Activated naive CD4-positive, alpha-beta T cell treated with anti-CD3 and anti-CD28 coated beads, Interleukin-2, amount 50 U/mL, for 24 hours (primary cell): Measurements from ENCODE around the gene TENT4A.

Source experiments
- H3K27ac Mint-ChIP-seq: one replicate; pipeline ENCODE4 v1.8.0; 2021; ENCODE audit warnings: mild to moderate bottlenecking, mixed read lengths
- H3K27me3 Mint-ChIP-seq: one replicate; pipeline ENCODE4 v1.8.0; 2021; ENCODE audit warnings: mixed read lengths
- H3K36me3 Mint-ChIP-seq: one replicate; pipeline ENCODE4 v1.8.0; 2021; ENCODE audit warnings: mixed read lengths
- H3K4me1 Mint-ChIP-seq: one replicate; pipeline ENCODE4 v1.8.0; 2021; ENCODE audit warnings: mixed read lengths
- H3K4me3 Mint-ChIP-seq: one replicate; pipeline ENCODE4 v1.8.0; 2021; ENCODE audit warnings: mild to moderate bottlenecking, mixed read lengths
- H3K9me3 Mint-ChIP-seq: one replicate; pipeline ENCODE4 v1.8.0; 2021; ENCODE audit warnings: mixed read lengths

The TENT4A gene

GRCh38 chr5:6710070-6710469, 3.2 kb upstream of the TENT4A start:
- Mint-ChIP-seq H3K27ac (no peak overlapping the region), H3K27me3 (no peaks in the 10 kb centered on the region), H3K4me3 (no peak overlapping the region), H3K4me1 (peaks cover 7% of the 10 kb centered on the region), H3K9me3 (no peaks in the 10 kb centered on the region), H3K36me3 (no peaks in the 10 kb centered on the region)

GRCh38 chr5:6710551-6711318, 2.5 kb upstream of the TENT4A start:
- H3K27ac Mint-ChIP-seq: peak overlapping the region; percentile 53

GRCh38 chr5:6711409-6712141, 1.7 kb upstream of the TENT4A start:
- H3K4me3 Mint-ChIP-seq: peak overlapping the region; percentile 88
- H3K4me1 Mint-ChIP-seq: peaks cover 22% of the 10 kb centered on the region
- H3K9me3 Mint-ChIP-seq: no peaks in the 10 kb centered on the region
- H3K27me3 Mint-ChIP-seq: no peaks in the 10 kb centered on the region
- no peaks in the 10 kb centered on the region for H3K36me3 Mint-ChIP-seq
- H3K27ac Mint-ChIP-seq: peak overlapping the region; percentile 94

More at GRCh38 chr5:6710551-6711318, 2.5 kb upstream of the TENT4A start:
- H3K27me3 Mint-ChIP-seq: no peaks in the 10 kb centered on the region
- no peaks in the 10 kb centered on the region for H3K9me3 Mint-ChIP-seq
- H3K36me3 Mint-ChIP-seq: no peaks in the 10 kb centered on the region
- peaks cover 13% of the 10 kb centered on the region for H3K4me1 Mint-ChIP-seq
- H3K4me3 Mint-ChIP-seq: peak overlapping the region; percentile 43

GRCh38 chr5:6712142-6712576, 1.1 kb upstream of the TENT4A start:
- Mint-ChIP-seq H3K36me3 (no peaks in the 10 kb centered on the region), H3K27me3 (no peaks in the 10 kb centered on the region), H3K4me1 (peaks cover 27% of the 10 kb centered on the region), H3K9me3 (no peaks in the 10 kb centered on the region), H3K27ac (peak overlapping the region; percentile 94), H3K4me3 (peak overlapping the region; percentile 88)

GRCh38 chr5:6712577-6713273, 507 bp upstream of the TENT4A start:
- peaks cover 33% of the 10 kb centered on the region for H3K4me1 Mint-ChIP-seq
- H3K27me3 Mint-ChIP-seq: no peaks in the 10 kb centered on the region
- H3K27ac Mint-ChIP-seq: peak overlapping the region; percentile 94
- H3K4me3 Mint-ChIP-seq: peak overlapping the region; percentile 88
- H3K36me3 Mint-ChIP-seq: no peaks in the 10 kb centered on the region
- no peaks in the 10 kb centered on the region for H3K9me3 Mint-ChIP-seq

- peaks cover 2% of the 10 kb centered on the region for H3K36me3 Mint-ChIP-seq
- no peaks in the 10 kb centered on the region for H3K9me3 Mint-ChIP-seq
- peaks cover 50% of the 10 kb centered on the region for H3K4me1 Mint-ChIP-seq
- H3K4me3 Mint-ChIP-seq: peak overlapping the region; percentile 91
- H3K27me3 Mint-ChIP-seq: no peaks in the 10 kb centered on the region
- H3K27ac Mint-ChIP-seq: peak overlapping the region; percentile 84
Measured at GRCh38 chr5:6714226-6715041, 1.2 kb downstream of the TENT4A start.

- Mint-ChIP-seq H3K4me3 (peak overlapping the region; percentile 91), H3K36me3 (peaks cover 2% of the 10 kb centered on the region), H3K27ac (peak overlapping the region; percentile 30), H3K4me1 (peaks cover 59% of the 10 kb centered on the region), H3K27me3 (no peaks in the 10 kb centered on the region), H3K9me3 (no peaks in the 10 kb centered on the region)
Measured at GRCh38 chr5:6715271-6715670, 2.0 kb downstream of the TENT4A start.

GRCh38 chr5:6715758-6716628, 2.8 kb downstream of the TENT4A start:
- Mint-ChIP-seq H3K27ac (peak overlapping the region; percentile 32), H3K9me3 (no peaks in the 10 kb centered on the region), H3K4me3 (peak overlapping the region; percentile 91), H3K4me1 (peaks cover 63% of the 10 kb centered on the region), H3K27me3 (no peaks in the 10 kb centered on the region), H3K36me3 (peaks cover 2% of the 10 kb centered on the region)

- peaks cover 2% of the 10 kb centered on the region for H3K36me3 Mint-ChIP-seq
- H3K9me3 Mint-ChIP-seq: no peaks in the 10 kb centered on the region
- H3K27me3 Mint-ChIP-seq: no peaks in the 10 kb centered on the region
- H3K4me1 Mint-ChIP-seq: peaks cover 69% of the 10 kb centered on the region
- peak overlapping the region; percentile 91 for H3K4me3 Mint-ChIP-seq
- peak overlapping the region; percentile 14 for H3K27ac Mint-ChIP-seq
Measured at GRCh38 chr5:6716629-6717149, 3.5 kb downstream of the TENT4A start.

GRCh38 chr5:6717247-6717646, 4.0 kb downstream of the TENT4A start:
- Mint-ChIP-seq H3K36me3 (peaks cover 2% of the 10 kb centered on the region), H3K9me3 (no peaks in the 10 kb centered on the region), H3K4me3 (peak overlapping the region; percentile 16), H3K4me1 (peaks cover 70% of the 10 kb centered on the region), H3K27me3 (no peaks in the 10 kb centered on the region), H3K27ac (no peak overlapping the region)

GRCh38 chr5:6717687-6718086, 4.5 kb downstream of the TENT4A start:
- Mint-ChIP-seq H3K27ac (no peak overlapping the region), H3K4me1 (peaks cover 74% of the 10 kb centered on the region), H3K36me3 (peaks cover 2% of the 10 kb centered on the region), H3K27me3 (no peaks in the 10 kb centered on the region), H3K4me3 (peak overlapping the region; percentile 16), H3K9me3 (no peaks in the 10 kb centered on the region)

GRCh38 chr5:6718161-6718681, 5.0 kb downstream of the TENT4A start:
- peaks cover 2% of the 10 kb centered on the region for H3K36me3 Mint-ChIP-seq
- H3K27ac Mint-ChIP-seq: peak overlapping the region; percentile 60

GRCh38 chr5:6718718-6719117, 5.5 kb downstream of the TENT4A start:
- peak overlapping the region; percentile 35 for H3K27ac Mint-ChIP-seq
- H3K36me3 Mint-ChIP-seq: peaks cover 2% of the 10 kb centered on the region
- no peaks in the 10 kb centered on the region for H3K9me3 Mint-ChIP-seq
- no peaks in the 10 kb centered on the region for H3K27me3 Mint-ChIP-seq
- H3K4me1 Mint-ChIP-seq: peaks cover 85% of the 10 kb centered on the region
- H3K4me3 Mint-ChIP-seq: no peak overlapping the region

More at GRCh38 chr5:6718161-6718681, 5.0 kb downstream of the TENT4A start:
- H3K9me3 Mint-ChIP-seq: no peaks in the 10 kb centered on the region
- H3K27me3 Mint-ChIP-seq: no peaks in the 10 kb centered on the region
- peaks cover 80% of the 10 kb centered on the region for H3K4me1 Mint-ChIP-seq
- peak overlapping the region; percentile 20 for H3K4me3 Mint-ChIP-seq

- H3K36me3 Mint-ChIP-seq: peaks cover 7% of the 10 kb centered on the region
- H3K4me1 Mint-ChIP-seq: peaks cover 92% of the 10 kb centered on the region
- H3K9me3 Mint-ChIP-seq: no peaks in the 10 kb centered on the region
- H3K27me3 Mint-ChIP-seq: no peaks in the 10 kb centered on the region
- no peak overlapping the region for H3K4me3 Mint-ChIP-seq
- H3K27ac Mint-ChIP-seq: no peak overlapping the region
Measured at GRCh38 chr5:6719417-6719816, 6.2 kb downstream of the TENT4A start.
